Stimulated activated CD4-positive, alpha-beta T cell treated with anti-CD3 and anti-CD28 coated beads, Interleukin-1b, Interleukin-23, amount 100 ng/mL, for 4 hours (primary cell): Measurements from ENCODE around the gene PCDH9.

Experiments used
- DNase-seq, 2 donors: peaks; one replicate each; pipeline ENCODE4 v3.0.0-alpha.2; 2020; ENCODE audit warnings: low read depth in 2 of 2

The PCDH9 gene

GRCh38 chr13:67161176-67161575 lies 69.0 kb downstream of the PCDH9 start:
- no peak for DNase-seq

GRCh38 chr13:67158903-67159302 lies 71.2 kb downstream of the PCDH9 start:
- DNase-seq: no peak

- DNase-seq: no peak
These were observed 73.4 kb downstream of the PCDH9 start for GRCh38 chr13:67156723-67157060.

- no peak for DNase-seq
These were observed 74.0 kb downstream of the PCDH9 start for GRCh38 chr13:67155898-67156722.

GRCh38 chr13:67152085-67152484 lies 78.1 kb downstream of the PCDH9 start:
- DNase-seq: no peak

GRCh38 chr13:67151652-67152051 lies 78.5 kb downstream of the PCDH9 start:
- no peak for DNase-seq

- no peak for DNase-seq
These were observed 79.5 kb downstream of the PCDH9 start for GRCh38 chr13:67150608-67151007.

GRCh38 chr13:67148161-67148571 lies 82.0 kb downstream of the PCDH9 start:
- DNase-seq: no peak

GRCh38 chr13:67147342-67148133 lies 82.6 kb downstream of the PCDH9 start:
- no peak for DNase-seq

- DNase-seq: no peak
These were observed 83.5 kb downstream of the PCDH9 start for GRCh38 chr13:67146523-67147130.

- DNase-seq: no peak
These were observed 84.2 kb downstream of the PCDH9 start for GRCh38 chr13:67145950-67146349.

GRCh38 chr13:67143544-67144115 lies 86.5 kb downstream of the PCDH9 start:
- DNase-seq: no peak

GRCh38 chr13:67140006-67140405 lies 90.1 kb downstream of the PCDH9 start:
- no peak for DNase-seq

GRCh38 chr13:67139551-67139950 lies 90.6 kb downstream of the PCDH9 start:
- no peak for DNase-seq

- DNase-seq: no peak
These were observed 91.2 kb downstream of the PCDH9 start for GRCh38 chr13:67138970-67139369.

GRCh38 chr13:67137044-67137735 lies 92.9 kb downstream of the PCDH9 start:
- DNase-seq: no peak

- DNase-seq: no peak
These were observed 94.0 kb downstream of the PCDH9 start for GRCh38 chr13:67136157-67136556.

GRCh38 chr13:67135356-67135755 lies 94.8 kb downstream of the PCDH9 start:
- DNase-seq: no peak

GRCh38 chr13:67134417-67135129 lies 95.6 kb downstream of the PCDH9 start:
- no peak for DNase-seq

GRCh38 chr13:67133476-67133875 lies 96.7 kb downstream of the PCDH9 start:
- DNase-seq: no peak

GRCh38 chr13:67131393-67131792 lies 98.7 kb downstream of the PCDH9 start:
- no peak for DNase-seq
